GM10266 (cell line): ENCODE results near the gene LYRM4.

ENCODE experiments used
- DNase-seq: peaks from one replicate; pipeline ENCODE4 v3.0.0; 2012; ENCODE audit errors: extremely low spot score
- TF ChIP-seq, protein P1 (sequence below): IDR thresholded peaks from 2 replicates; pipeline ENCODE4 v1.5.1; 2012; ENCODE audit warnings: mild to moderate bottlenecking, low read depth; ENCODE audit not compliant: control insufficient read depth, insufficient read depth; ENCODE audit errors: missing control alignments

Gene LYRM4

DNA sequence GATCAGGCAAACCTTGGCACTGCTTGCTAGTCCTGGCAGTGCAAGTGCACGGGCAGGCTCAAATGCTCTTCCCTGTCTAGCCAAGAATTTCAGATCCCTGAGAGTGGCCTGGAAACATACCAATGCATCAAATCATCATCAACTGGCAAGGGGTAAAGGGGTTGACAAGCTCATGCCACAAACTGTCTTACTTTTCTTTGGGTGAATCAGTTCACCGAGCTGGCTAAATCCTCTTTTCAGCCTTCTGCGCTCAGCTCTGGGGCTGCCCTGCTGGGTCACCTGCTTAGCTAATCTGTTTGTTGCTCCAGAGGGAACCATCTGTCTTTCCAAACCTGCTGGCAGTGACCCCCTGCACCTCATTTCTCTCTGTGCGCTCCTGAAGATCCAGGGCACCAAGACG lies 59.5 kb downstream of the LYRM4 start:
- TF ChIP-seq, protein P1, sequence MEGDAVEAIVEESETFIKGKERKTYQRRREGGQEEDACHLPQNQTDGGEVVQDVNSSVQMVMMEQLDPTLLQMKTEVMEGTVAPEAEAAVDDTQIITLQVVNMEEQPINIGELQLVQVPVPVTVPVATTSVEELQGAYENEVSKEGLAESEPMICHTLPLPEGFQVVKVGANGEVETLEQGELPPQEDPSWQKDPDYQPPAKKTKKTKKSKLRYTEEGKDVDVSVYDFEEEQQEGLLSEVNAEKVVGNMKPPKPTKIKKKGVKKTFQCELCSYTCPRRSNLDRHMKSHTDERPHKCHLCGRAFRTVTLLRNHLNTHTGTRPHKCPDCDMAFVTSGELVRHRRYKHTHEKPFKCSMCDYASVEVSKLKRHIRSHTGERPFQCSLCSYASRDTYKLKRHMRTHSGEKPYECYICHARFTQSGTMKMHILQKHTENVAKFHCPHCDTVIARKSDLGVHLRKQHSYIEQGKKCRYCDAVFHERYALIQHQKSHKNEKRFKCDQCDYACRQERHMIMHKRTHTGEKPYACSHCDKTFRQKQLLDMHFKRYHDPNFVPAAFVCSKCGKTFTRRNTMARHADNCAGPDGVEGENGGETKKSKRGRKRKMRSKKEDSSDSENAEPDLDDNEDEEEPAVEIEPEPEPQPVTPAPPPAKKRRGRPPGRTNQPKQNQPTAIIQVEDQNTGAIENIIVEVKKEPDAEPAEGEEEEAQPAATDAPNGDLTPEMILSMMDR, result no peak
- DNase-seq, result no peak

DNA sequence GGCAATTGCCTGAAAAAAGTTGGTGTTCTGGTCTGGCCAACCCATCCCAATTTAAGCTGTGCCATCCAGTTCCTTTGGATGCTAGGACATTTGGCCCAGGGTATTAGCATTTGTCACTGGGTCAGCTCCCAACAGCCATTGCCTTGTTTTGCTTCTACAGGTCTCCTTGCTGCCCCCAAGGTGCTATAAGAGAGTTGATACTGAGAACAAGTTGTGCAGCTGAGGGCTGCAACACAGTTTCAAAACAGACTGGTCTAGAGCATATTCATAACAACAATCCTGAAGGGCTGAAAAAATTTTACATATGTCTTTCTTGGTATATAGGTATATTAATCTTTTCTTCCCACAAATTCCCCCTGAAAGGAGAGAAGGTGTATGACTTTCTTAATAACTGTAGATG lies 61.0 kb downstream of the LYRM4 start:
- TF ChIP-seq, protein P1, result no peak
- DNase-seq, result no peak

DNA sequence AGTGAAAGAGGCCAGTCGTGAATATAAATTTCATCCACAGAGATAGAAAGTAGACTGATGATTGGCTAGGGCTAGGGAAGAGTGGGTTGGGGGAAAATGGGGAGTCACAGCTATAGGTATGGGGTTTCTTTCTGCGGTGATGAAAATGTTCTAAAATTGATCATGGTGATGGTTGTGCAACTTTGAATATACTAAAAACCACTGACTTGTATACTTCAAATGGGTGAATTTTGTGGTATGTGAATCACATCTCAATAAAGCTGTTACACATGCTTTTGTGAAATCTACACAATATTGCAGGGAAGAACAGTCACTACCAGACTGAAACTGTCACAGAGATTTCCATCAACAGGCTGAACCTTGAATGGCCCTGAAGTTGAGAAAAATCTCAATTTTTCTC lies 61.5 kb downstream of the LYRM4 start:
- TF ChIP-seq, protein P1, result no peak
- no peak for DNase-seq

DNA sequence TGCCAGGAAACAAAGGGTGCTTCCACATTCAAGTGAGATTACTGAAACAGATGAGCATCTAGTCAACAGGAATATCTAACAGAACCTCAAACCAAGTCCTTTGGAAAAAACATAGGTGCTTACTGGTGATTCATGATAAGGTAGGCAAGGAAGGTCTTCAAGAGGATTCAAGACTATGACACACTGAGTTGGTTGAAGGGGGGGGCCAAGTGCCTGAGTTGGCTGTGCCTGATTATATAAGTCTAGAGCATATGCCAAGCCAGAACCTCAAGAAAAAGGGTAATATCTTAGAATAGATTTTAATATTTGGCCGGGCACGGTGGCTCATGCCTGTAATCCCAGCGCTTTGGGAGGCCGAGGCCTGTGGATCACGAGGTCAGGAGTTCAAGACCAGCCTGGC lies 63.7 kb downstream of the LYRM4 start:
- TF ChIP-seq, protein P1, result no peak
- DNase-seq, result no peak

DNA sequence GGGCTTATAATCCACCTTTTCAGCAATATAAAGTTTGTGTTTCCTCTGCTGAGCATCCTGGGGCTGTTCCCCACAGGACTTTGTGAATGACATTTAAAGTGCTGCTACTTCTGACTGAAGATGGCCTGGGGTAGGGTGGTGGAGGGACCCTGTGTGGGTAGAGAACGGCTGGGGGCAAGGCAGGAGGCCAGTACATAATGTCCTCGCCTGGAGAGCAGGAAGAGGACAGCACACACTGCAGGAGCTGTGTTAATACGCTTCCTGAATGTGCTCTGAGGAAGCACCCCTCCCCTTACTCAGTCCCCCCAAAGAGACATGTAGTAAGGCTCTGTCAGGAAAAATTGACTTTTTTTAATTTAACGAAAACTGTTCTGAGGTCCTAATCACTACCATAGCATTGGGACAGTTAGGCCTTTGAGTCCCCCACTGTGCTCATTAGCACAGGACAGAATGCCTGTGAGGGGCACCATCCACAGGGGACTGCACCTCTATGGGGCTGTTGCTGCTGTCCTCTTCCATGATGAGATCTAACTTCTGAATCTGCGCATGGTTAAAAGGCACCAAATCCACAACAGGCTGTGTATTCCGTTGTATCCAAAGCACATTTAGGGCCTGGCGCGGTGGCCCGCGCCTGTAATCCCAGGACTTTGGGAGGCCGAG lies 68.5 kb downstream of the LYRM4 start:
- TF ChIP-seq, protein P1, result no peak
- no peak for DNase-seq

DNA sequence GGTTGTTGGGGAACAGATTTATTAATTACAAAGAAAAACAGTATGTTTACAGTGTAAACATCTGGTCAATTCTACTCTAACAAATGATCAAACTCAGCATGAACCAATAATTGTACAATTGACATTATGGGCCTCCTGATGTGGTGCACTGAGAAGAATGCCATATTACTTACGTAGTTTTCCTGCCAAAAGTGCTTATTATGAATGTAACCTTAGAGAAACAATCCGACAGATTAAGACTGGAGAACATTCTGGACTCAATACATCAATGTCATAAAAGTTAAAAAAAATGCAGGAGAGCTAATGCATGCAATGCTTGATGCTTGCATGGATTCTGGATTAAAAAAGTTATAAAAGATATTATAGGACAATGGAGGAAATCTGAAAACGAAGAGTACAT lies 69.0 kb downstream of the LYRM4 start:
- TF ChIP-seq, protein P1, result no peak
- DNase-seq, result no peak

DNA sequence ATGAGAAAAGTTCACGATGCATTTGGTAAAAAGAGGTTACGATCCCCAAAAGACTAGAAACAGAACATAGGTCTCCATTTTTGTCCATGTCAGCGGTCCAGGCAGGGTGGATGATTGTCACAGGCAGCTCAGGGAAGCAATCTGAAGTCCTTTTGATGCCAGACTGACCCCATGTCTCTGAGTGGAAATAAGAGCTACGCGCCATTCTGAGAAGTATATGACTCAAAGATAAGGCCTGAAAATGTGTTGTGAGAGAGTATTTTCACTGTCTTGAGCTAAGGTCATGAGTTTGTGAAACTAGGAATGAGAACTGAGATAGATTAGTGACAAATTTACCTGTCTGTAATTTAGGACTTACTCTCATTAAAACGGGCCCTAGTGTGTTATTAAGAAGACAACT lies 69.5 kb downstream of the LYRM4 start:
- TF ChIP-seq, protein P1, result no peak
- DNase-seq, result no peak
